ENCODE measurements around the gene ATN1.

The ATN1 gene

GRCh38 chr12:6916426-6917200 is 11.1 kb upstream of the ATN1 start:
- H3K4me1 ChIP-seq (ENCODE audit: control insufficient read depth, insufficient read depth, low read length) = peaks cover 12% of the 10 kb centered on the region
- H3K9ac ChIP-seq (ENCODE audit: low read depth, low read length) = no peak overlapping the region
- no peak overlapping the region for H3K27ac ChIP-seq (ENCODE audit: low read depth, low read length)

GRCh38 chr12:6917491-6918231 is 10.1 kb upstream of the ATN1 start:
- Histone ChIP-seq H3K4me3 (ENCODE audit: low read depth, low read length) (no peak overlapping the region), H3K4me1 (ENCODE audit: control insufficient read depth, insufficient read depth, low read length) (peaks cover 12% of the 10 kb centered on the region), H3K27ac (ENCODE audit: low read depth, low read length) (no peak overlapping the region), H3K9ac (ENCODE audit: low read depth, low read length) (no peak overlapping the region), H3K36me3 (ENCODE audit: control insufficient read depth, insufficient read depth, low read length) (peaks cover 59% of the 10 kb centered on the region), H3K9me3 (ENCODE audit: control insufficient read depth, insufficient read depth, low read length) (no peaks in the 10 kb centered on the region), H3K27me3 (ENCODE audit: control insufficient read depth, insufficient read depth, low read length) (peaks cover 3% of the 10 kb centered on the region; the same call in 1 of the 2 replicates)

More at GRCh38 chr12:6916426-6917200, 11.1 kb upstream of the ATN1 start:
- H3K36me3 ChIP-seq (ENCODE audit: control insufficient read depth, insufficient read depth, low read length) = peaks cover 48% of the 10 kb centered on the region
- H3K27me3 ChIP-seq (ENCODE audit: control insufficient read depth, insufficient read depth, low read length) = peaks cover 6% of the 10 kb centered on the region
- H3K4me3 ChIP-seq (ENCODE audit: low read depth, low read length) = no peak overlapping the region
- no peaks in the 10 kb centered on the region for H3K9me3 ChIP-seq (ENCODE audit: control insufficient read depth, insufficient read depth, low read length)

GRCh38 chr12:6919588-6919987 is 8.2 kb upstream of the ATN1 start:
- H3K27me3 ChIP-seq (ENCODE audit: control insufficient read depth, insufficient read depth, low read length) = no peaks in the 10 kb centered on the region
- H3K4me1 ChIP-seq (ENCODE audit: control insufficient read depth, insufficient read depth, low read length) = peaks cover 10% of the 10 kb centered on the region
- peaks cover 70% of the 10 kb centered on the region for H3K36me3 ChIP-seq (ENCODE audit: control insufficient read depth, insufficient read depth, low read length)

GRCh38 chr12:6921539-6921938 is 6.2 kb upstream of the ATN1 start:
- peaks cover 61% of the 10 kb centered on the region for H3K36me3 ChIP-seq (ENCODE audit: control insufficient read depth, insufficient read depth, low read length)
- H3K27me3 ChIP-seq (ENCODE audit: control insufficient read depth, insufficient read depth, low read length) = no peaks in the 10 kb centered on the region
- H3K4me3 ChIP-seq (ENCODE audit: low read depth, low read length) = no peak overlapping the region
- no peak overlapping the region for H3K27ac ChIP-seq (ENCODE audit: low read depth, low read length)
- peaks cover 22% of the 10 kb centered on the region for H3K4me1 ChIP-seq (ENCODE audit: control insufficient read depth, insufficient read depth, low read length)
- no peaks in the 10 kb centered on the region for H3K9me3 ChIP-seq (ENCODE audit: control insufficient read depth, insufficient read depth, low read length)
- H3K9ac ChIP-seq (ENCODE audit: low read depth, low read length) = no peak overlapping the region

More at GRCh38 chr12:6919588-6919987, 8.2 kb upstream of the ATN1 start:
- H3K9me3 ChIP-seq (ENCODE audit: control insufficient read depth, insufficient read depth, low read length) = no peaks in the 10 kb centered on the region
- H3K27ac ChIP-seq (ENCODE audit: low read depth, low read length) = no peak overlapping the region
- H3K4me3 ChIP-seq (ENCODE audit: low read depth, low read length) = no peak overlapping the region
- H3K9ac ChIP-seq (ENCODE audit: low read depth, low read length) = no peak overlapping the region

GRCh38 chr12:6921996-6922946 is 5.5 kb upstream of the ATN1 start:
- Histone ChIP-seq H3K4me3 (ENCODE audit: low read depth, low read length) (no peak overlapping the region), H3K4me1 (ENCODE audit: control insufficient read depth, insufficient read depth, low read length) (peaks cover 25% of the 10 kb centered on the region), H3K9me3 (ENCODE audit: control insufficient read depth, insufficient read depth, low read length) (no peaks in the 10 kb centered on the region), H3K9ac (ENCODE audit: low read depth, low read length) (no peak overlapping the region), H3K27ac (ENCODE audit: low read depth, low read length) (no peak overlapping the region), H3K27me3 (ENCODE audit: control insufficient read depth, insufficient read depth, low read length) (no peaks in the 10 kb centered on the region), H3K36me3 (ENCODE audit: control insufficient read depth, insufficient read depth, low read length) (peaks cover 54% of the 10 kb centered on the region)

- Histone ChIP-seq H3K9me3 (ENCODE audit: control insufficient read depth, insufficient read depth, low read length) (no peaks in the 10 kb centered on the region), H3K27ac (ENCODE audit: low read depth, low read length) (no peak overlapping the region), H3K36me3 (ENCODE audit: control insufficient read depth, insufficient read depth, low read length) (peaks cover 46% of the 10 kb centered on the region), H3K4me3 (ENCODE audit: low read depth, low read length) (no peak overlapping the region), H3K4me1 (ENCODE audit: control insufficient read depth, insufficient read depth, low read length) (peaks cover 25% of the 10 kb centered on the region), H3K27me3 (ENCODE audit: control insufficient read depth, insufficient read depth, low read length) (no peaks in the 10 kb centered on the region), H3K9ac (ENCODE audit: low read depth, low read length) (no peak overlapping the region)
These were observed 4.6 kb upstream of the ATN1 start for GRCh38 chr12:6923003-6923732.

- Histone ChIP-seq H3K9me3 (ENCODE audit: control insufficient read depth, insufficient read depth, low read length) (no peaks in the 10 kb centered on the region), H3K36me3 (ENCODE audit: control insufficient read depth, insufficient read depth, low read length) (peaks cover 45% of the 10 kb centered on the region), H3K4me3 (ENCODE audit: low read depth, low read length) (no peak overlapping the region), H3K9ac (ENCODE audit: low read depth, low read length) (no peak overlapping the region), H3K27ac (ENCODE audit: low read depth, low read length) (no peak overlapping the region), H3K27me3 (ENCODE audit: control insufficient read depth, insufficient read depth, low read length) (no peaks in the 10 kb centered on the region), H3K4me1 (ENCODE audit: control insufficient read depth, insufficient read depth, low read length) (peaks cover 25% of the 10 kb centered on the region)
These were observed 3.9 kb upstream of the ATN1 start for GRCh38 chr12:6923851-6924250.

GRCh38 chr12:6925239-6925539 is 2.6 kb upstream of the ATN1 start:
- H3K36me3 ChIP-seq (ENCODE audit: control insufficient read depth, insufficient read depth, low read length) = peaks cover 35% of the 10 kb centered on the region
- H3K27ac ChIP-seq (ENCODE audit: low read depth, low read length) = peak overlapping the region; percentile 92
- no peaks in the 10 kb centered on the region for H3K27me3 ChIP-seq (ENCODE audit: control insufficient read depth, insufficient read depth, low read length)
- peaks cover 30% of the 10 kb centered on the region for H3K4me1 ChIP-seq (ENCODE audit: control insufficient read depth, insufficient read depth, low read length)
- peak overlapping the region; percentile 71; the same call in 1 of the 2 replicates for H3K4me3 ChIP-seq (ENCODE audit: low read depth, low read length)
- no peaks in the 10 kb centered on the region for H3K9me3 ChIP-seq (ENCODE audit: control insufficient read depth, insufficient read depth, low read length)
- H3K9ac ChIP-seq (ENCODE audit: low read depth, low read length) = peak overlapping the region; percentile 11

- Histone ChIP-seq H3K27me3 (ENCODE audit: control insufficient read depth, insufficient read depth, low read length) (no peaks in the 10 kb centered on the region), H3K4me3 (ENCODE audit: low read depth, low read length) (peak overlapping the region; percentile 71), H3K27ac (ENCODE audit: low read depth, low read length) (peak overlapping the region; percentile 92), H3K4me1 (ENCODE audit: control insufficient read depth, insufficient read depth, low read length) (peaks cover 30% of the 10 kb centered on the region), H3K36me3 (ENCODE audit: control insufficient read depth, insufficient read depth, low read length) (peaks cover 33% of the 10 kb centered on the region), H3K9ac (ENCODE audit: low read depth, low read length) (peak overlapping the region; percentile 20), H3K9me3 (ENCODE audit: control insufficient read depth, insufficient read depth, low read length) (no peaks in the 10 kb centered on the region)
These were observed 2.0 kb upstream of the ATN1 start for GRCh38 chr12:6925540-6926279.
